Neural progenitor cell (in vitro differentiated cells): ENCODE results near the gene GAL3ST3. TPM values are rescaled to one million over a fixed set of nuclear protein-coding genes. Genes with fewer than 3 reads are reported as not detected.

Experiments used
- DNase-seq: peaks from one replicate; pipeline ENCODE4 v3.0.0-alpha.2; 2016; ENCODE audit warnings: low spot score
- H2AFZ ChIP-seq: fragments of 200-600 bp; sonication (generic); replicated peaks from 2 replicates; pipeline ENCODE4 v1.6.1; 2016; ENCODE audit warnings: antibody characterized with exemption
- H3F3A ChIP-seq: fragments of 200-600 bp; sonication (generic); 2 replicates; pipeline ENCODE4 v1.6.1; 2016; ENCODE audit warnings: antibody characterized with exemption, low read depth
- H3K27ac ChIP-seq: fragments of 200-600 bp; sonication (generic); 2 replicates; pipeline ENCODE4 v1.5.1; 2016; ENCODE audit warnings: mild to moderate bottlenecking
- H3K27me3 ChIP-seq: fragments of 200-600 bp; sonication (generic); 2 replicates; pipeline ENCODE4 v1.6.1; 2016; ENCODE audit warnings: mild to moderate bottlenecking, moderate library complexity
- H3K36me3 ChIP-seq: fragments of 200-600 bp; sonication (generic); 2 replicates; pipeline ENCODE4 v1.5.1; 2016
- H3K4me1 ChIP-seq: fragments of 200-600 bp; sonication (generic); 2 replicates; pipeline ENCODE4 v1.6.1; 2016; ENCODE audit warnings: mixed run types
- H3K4me2 ChIP-seq: fragments of 200-600 bp; sonication (generic); 2 replicates; pipeline ENCODE4 v1.6.1; 2016
- H3K4me3 ChIP-seq: fragments of 200-600 bp; sonication (generic); 2 replicates; pipeline ENCODE4 v1.5.1; 2016
- H3K79me2 ChIP-seq: fragments of 200-600 bp; sonication (generic); 2 replicates; pipeline ENCODE4 v1.6.1; 2016; ENCODE audit warnings: low read depth
- H3K9ac ChIP-seq: fragments of 200-600 bp; sonication (generic); 2 replicates; pipeline ENCODE4 v1.6.1; 2016
- H3K9me3 ChIP-seq: fragments of 200-600 bp; sonication (generic); 2 replicates; pipeline ENCODE4 v1.5.1; 2016; ENCODE audit warnings: low read depth
- H4K20me1 ChIP-seq: fragments of 200-600 bp; sonication (generic); 2 replicates; pipeline ENCODE4 v1.6.1; 2016; ENCODE audit warnings: low read depth
- H3K27ac Mint-ChIP-seq: 3 replicates; pipeline ENCODE4 v1.8.0; 2021; ENCODE audit warnings: mixed read lengths
- H3K27me3 Mint-ChIP-seq: 2 replicates; pipeline ENCODE4 v1.8.0; 2022; ENCODE audit warnings: low read depth, mild to moderate bottlenecking, inconsistent platforms, moderate library complexity, mixed read lengths; ENCODE audit not compliant: insufficient read depth
- H3K36me3 Mint-ChIP-seq: 3 replicates; pipeline ENCODE4 v1.8.0; 2021; ENCODE audit warnings: mixed read lengths
- H3K4me1 Mint-ChIP-seq: 3 replicates; pipeline ENCODE4 v1.8.0; 2021; ENCODE audit warnings: mixed read lengths
- H3K4me3 Mint-ChIP-seq: 3 replicates; pipeline ENCODE4 v1.8.0; 2021; ENCODE audit warnings: mild to moderate bottlenecking, moderate library complexity, mixed read lengths
- H3K9me3 Mint-ChIP-seq: 3 replicates; pipeline ENCODE4 v1.8.0; 2020; ENCODE audit warnings: mixed read lengths
- CTCF ChIP-seq: fragments of 200-600 bp; sonication (generic); IDR thresholded peaks from 2 replicates; pipeline ENCODE4 v1.5.1; 2017; ENCODE audit warnings: antibody characterized with exemption, mild to moderate bottlenecking
- EZH2 ChIP-seq: fragments of 200-600 bp; sonication (generic); IDR thresholded peaks from 2 replicates; pipeline ENCODE4 v1.6.1; 2017; ENCODE audit warnings: antibody characterized with exemption, mild to moderate bottlenecking, moderate library complexity
- EZH2phosphoT487 ChIP-seq: fragments of 200-600 bp; sonication (generic); IDR thresholded peaks from 2 replicates; pipeline ENCODE4 v1.6.1; 2017; ENCODE audit warnings: antibody characterized with exemption
- total RNA-seq: library from RNA; depleted of rRNA; stranded (reverse); fragments of >200 nt; gene quantifications from 2 replicates; pipeline ENCODE4 v1.2.3, GENCODE V29; 2015; ENCODE audit warnings: low replicate concordance

Gene GAL3ST3
- total RNA-seq, 1 donor from 2014 or later: 8.5 TPM

GRCh38 chr11:66015454-66015881, 33.5 kb downstream of the GAL3ST3 start:
- Histone ChIP-seq H3K9me3 (no peaks in the 10 kb centered on the region), H2AFZ (no peak overlapping the region), H3K4me3 (no peak overlapping the region), H3K27ac (no peak overlapping the region), H4K20me1 (no peaks in the 10 kb centered on the region), H3K27me3 (peaks cover 28% of the 10 kb centered on the region), H3K9ac (no peak overlapping the region), H3K4me1 (no peaks in the 10 kb centered on the region), H3F3A (no peaks in the 10 kb centered on the region), H3K4me2 (no peak overlapping the region), H3K36me3 (no peaks in the 10 kb centered on the region), H3K79me2 (no peaks in the 10 kb centered on the region)
- peaks cover 12% of the 10 kb centered on the region for H3K27me3 Mint-ChIP-seq
- H3K27ac Mint-ChIP-seq: no peak overlapping the region
- no peaks in the 10 kb centered on the region for H3K9me3 Mint-ChIP-seq
- H3K4me1 Mint-ChIP-seq: no peaks in the 10 kb centered on the region
- no peaks in the 10 kb centered on the region for H3K36me3 Mint-ChIP-seq
- no peak for TF ChIP-seq EZH2phosphoT487
- no peak for TF ChIP-seq EZH2
- no peak for TF ChIP-seq CTCF
- no peak for DNase-seq
- no peak overlapping the region for H3K4me3 Mint-ChIP-seq

GRCh38 chr11:66014804-66015453, 34.0 kb downstream of the GAL3ST3 start:
- TF ChIP-seq CTCF (no peak), EZH2phosphoT487 (no peak), EZH2 (no peak)
- H3K9ac ChIP-seq: no peak overlapping the region
- H3K27ac ChIP-seq: no peak overlapping the region
- Mint-ChIP-seq H3K4me3 (no peak overlapping the region), H3K4me1 (no peaks in the 10 kb centered on the region), H3K36me3 (no peaks in the 10 kb centered on the region), H3K27ac (peak overlapping the region; percentile 48), H3K27me3 (peaks cover 12% of the 10 kb centered on the region), H3K9me3 (no peaks in the 10 kb centered on the region)
- no peak overlapping the region for H2AFZ ChIP-seq
- no peaks in the 10 kb centered on the region for H3F3A ChIP-seq
- H3K79me2 ChIP-seq: no peaks in the 10 kb centered on the region
- H3K4me2 ChIP-seq: no peak overlapping the region
- H3K27me3 ChIP-seq: peaks cover 33% of the 10 kb centered on the region
- H3K4me1 ChIP-seq: no peaks in the 10 kb centered on the region
- no peak overlapping the region for H3K4me3 ChIP-seq
- H3K36me3 ChIP-seq: no peaks in the 10 kb centered on the region
- no peaks in the 10 kb centered on the region for H3K9me3 ChIP-seq
- DNase-seq: no peak
- H4K20me1 ChIP-seq: no peaks in the 10 kb centered on the region

- Mint-ChIP-seq H3K27ac (no peak overlapping the region), H3K9me3 (no peaks in the 10 kb centered on the region), H3K4me3 (no peak overlapping the region), H3K36me3 (no peaks in the 10 kb centered on the region), H3K27me3 (peaks cover 11% of the 10 kb centered on the region), H3K4me1 (no peaks in the 10 kb centered on the region)
- Histone ChIP-seq H3F3A (no peaks in the 10 kb centered on the region), H3K4me3 (no peak overlapping the region), H3K9me3 (no peaks in the 10 kb centered on the region), H2AFZ (no peak overlapping the region), H3K4me1 (no peaks in the 10 kb centered on the region), H3K4me2 (no peak overlapping the region), H3K27ac (no peak overlapping the region), H3K36me3 (no peaks in the 10 kb centered on the region), H3K9ac (no peak overlapping the region), H3K27me3 (peaks cover 36% of the 10 kb centered on the region), H4K20me1 (no peaks in the 10 kb centered on the region), H3K79me2 (no peaks in the 10 kb centered on the region)
- no peak for TF ChIP-seq CTCF
- TF ChIP-seq EZH2: no peak
- TF ChIP-seq EZH2phosphoT487: no peak
- DNase-seq: no peak
Measured at GRCh38 chr11:66013762-66014100, 35.2 kb downstream of the GAL3ST3 start.
